Neuronal stem cell (in vitro differentiated cells): Measurements from ENCODE around the gene CACNG7.
A peak's percentile ranks its signal among the peaks of the same experiment; 100 is the strongest.

Experiments used
- DNase-seq: peaks from one replicate; pipeline ENCODE4 v3.0.0-alpha.2; 2013; ENCODE audit warnings: low spot score
- H2AFZ ChIP-seq: one replicate; pipeline ENCODE4 v1.6.1; 2013; ENCODE audit warnings: mild to moderate bottlenecking, low read length, inconsistent platforms
- H2AK5ac ChIP-seq: 2 replicates; pipeline ENCODE4 v1.6.1; 2013; ENCODE audit warnings: low read depth, mild to moderate bottlenecking, inconsistent platforms, low read length, moderate library complexity, mixed read lengths
- H2BK120ac ChIP-seq: 2 replicates; pipeline ENCODE4 v1.6.1; 2013; ENCODE audit warnings: low read depth, mild to moderate bottlenecking, inconsistent platforms, low read length, moderate library complexity, mixed read lengths
- H2BK12ac ChIP-seq: one replicate; pipeline ENCODE4 v1.6.1; 2013; ENCODE audit warnings: low read length, inconsistent platforms
- H2BK15ac ChIP-seq: 2 replicates; pipeline ENCODE4 v1.6.1; 2013; ENCODE audit warnings: mild to moderate bottlenecking, low read length, inconsistent platforms, mixed read lengths
- H2BK5ac ChIP-seq: one replicate; pipeline ENCODE4 v1.6.1; 2013; ENCODE audit warnings: inconsistent platforms, mild to moderate bottlenecking, low read length, moderate library complexity
- H3K14ac ChIP-seq: one replicate; pipeline ENCODE4 v1.6.1; 2013; ENCODE audit warnings: low read length, inconsistent platforms
- H3K18ac ChIP-seq: 2 replicates; pipeline ENCODE4 v1.6.1; 2013; ENCODE audit warnings: low read length, inconsistent platforms
- H3K23ac ChIP-seq: 2 replicates; pipeline ENCODE4 v1.6.1; 2013; ENCODE audit warnings: low read depth, mild to moderate bottlenecking, mixed read lengths, low read length, inconsistent platforms; ENCODE audit not compliant: poor library complexity
- H3K27ac ChIP-seq: replicated peaks from 3 replicates; pipeline ENCODE4 v1.5.1; 2013; ENCODE audit warnings: low read length, inconsistent platforms
- H3K27me3 ChIP-seq, 3 experiments: 2 replicates each; pipeline ENCODE4 v1.6.1; 2013; ENCODE audit warnings: low read length in 3 of 3, mild to moderate bottlenecking in 2 of 3, inconsistent platforms in 1 of 3, low read depth in 1 of 3, mixed read lengths in 1 of 3, moderate library complexity in 1 of 3; ENCODE audit not compliant: control insufficient read depth in 3 of 3, insufficient read depth in 3 of 3
- H3K36me3 ChIP-seq, 2 donors: replicated peaks in 1 of 2; 2 replicates each; pipeline ENCODE4 v1.6.1; 2013; ENCODE audit warnings: low read length in 2 of 2; ENCODE audit not compliant: control insufficient read depth in 2 of 2, insufficient read depth in 2 of 2
- H3K4ac ChIP-seq: 2 replicates; pipeline ENCODE4 v1.6.1; 2013; ENCODE audit warnings: inconsistent platforms, mild to moderate bottlenecking, low read length, moderate library complexity
- H3K4me1 ChIP-seq, 2 donors: 1 replicate in 1 of 2; 2 replicates in 1 of 2; pipeline ENCODE4 v1.6.1; 2013; ENCODE audit warnings: low read length in 2 of 2, low read depth in 1 of 2; ENCODE audit not compliant: control insufficient read depth in 2 of 2, insufficient read depth in 1 of 2
- H3K4me2 ChIP-seq: one replicate; pipeline ENCODE4 v1.6.1; 2013; ENCODE audit warnings: mild to moderate bottlenecking, low read length, inconsistent platforms; ENCODE audit not compliant: insufficient read depth, poor library complexity, severe bottlenecking
- H3K4me3 ChIP-seq, 2 donors: 2 replicates each; pipeline ENCODE4 v1.5.1; 2013; ENCODE audit warnings: low read length in 2 of 2, mild to moderate bottlenecking in 2 of 2, inconsistent platforms in 1 of 2, moderate library complexity in 1 of 2
- H3K79me1 ChIP-seq: one replicate; pipeline ENCODE4 v1.6.1; 2013; ENCODE audit warnings: low read depth, mild to moderate bottlenecking, inconsistent platforms, low read length, moderate library complexity
- H3K9ac ChIP-seq: one replicate; pipeline ENCODE4 v1.6.1; 2013; ENCODE audit warnings: mild to moderate bottlenecking, low read depth, low read length, inconsistent platforms; ENCODE audit not compliant: poor library complexity
- H3K9me3 ChIP-seq, 2 donors: replicated peaks in 1 of 2; 2 replicates each; pipeline versions ENCODE3 to v1.6.1; 2013; ENCODE audit warnings: low read length in 2 of 2, mild to moderate bottlenecking in 2 of 2, inconsistent platforms in 1 of 2, low read depth in 1 of 2, mixed read lengths in 1 of 2, moderate library complexity in 1 of 2; ENCODE audit not compliant: control insufficient read depth in 2 of 2, insufficient read depth in 1 of 2
- H4K8ac ChIP-seq: one replicate; pipeline ENCODE4 v1.6.1; 2013; ENCODE audit warnings: low read depth, mild to moderate bottlenecking, inconsistent platforms, low read length, moderate library complexity
- H4K91ac ChIP-seq: one replicate; pipeline ENCODE4 v1.6.1; 2013; ENCODE audit warnings: low read length, low read depth, mild to moderate bottlenecking, inconsistent platforms; ENCODE audit not compliant: poor library complexity
- WGBS, 2 donors: extraction: QIAGEN DNeasy Blood & Tissue Kit; methylation state at CpG; one replicate each; pipeline ENCODE4 v1.1.7; 2013; ENCODE audit warnings: missing lambda C conversion rate in 2 of 2, mixed read lengths in 1 of 2; ENCODE audit not compliant: insufficient read length in 2 of 2, insufficient replicate concordance in 1 of 2; ENCODE audit errors: extremely low coverage in 2 of 2; 5-methylcytosine and 5-hydroxymethylcytosine counted together

The CACNG7 gene

DNA sequence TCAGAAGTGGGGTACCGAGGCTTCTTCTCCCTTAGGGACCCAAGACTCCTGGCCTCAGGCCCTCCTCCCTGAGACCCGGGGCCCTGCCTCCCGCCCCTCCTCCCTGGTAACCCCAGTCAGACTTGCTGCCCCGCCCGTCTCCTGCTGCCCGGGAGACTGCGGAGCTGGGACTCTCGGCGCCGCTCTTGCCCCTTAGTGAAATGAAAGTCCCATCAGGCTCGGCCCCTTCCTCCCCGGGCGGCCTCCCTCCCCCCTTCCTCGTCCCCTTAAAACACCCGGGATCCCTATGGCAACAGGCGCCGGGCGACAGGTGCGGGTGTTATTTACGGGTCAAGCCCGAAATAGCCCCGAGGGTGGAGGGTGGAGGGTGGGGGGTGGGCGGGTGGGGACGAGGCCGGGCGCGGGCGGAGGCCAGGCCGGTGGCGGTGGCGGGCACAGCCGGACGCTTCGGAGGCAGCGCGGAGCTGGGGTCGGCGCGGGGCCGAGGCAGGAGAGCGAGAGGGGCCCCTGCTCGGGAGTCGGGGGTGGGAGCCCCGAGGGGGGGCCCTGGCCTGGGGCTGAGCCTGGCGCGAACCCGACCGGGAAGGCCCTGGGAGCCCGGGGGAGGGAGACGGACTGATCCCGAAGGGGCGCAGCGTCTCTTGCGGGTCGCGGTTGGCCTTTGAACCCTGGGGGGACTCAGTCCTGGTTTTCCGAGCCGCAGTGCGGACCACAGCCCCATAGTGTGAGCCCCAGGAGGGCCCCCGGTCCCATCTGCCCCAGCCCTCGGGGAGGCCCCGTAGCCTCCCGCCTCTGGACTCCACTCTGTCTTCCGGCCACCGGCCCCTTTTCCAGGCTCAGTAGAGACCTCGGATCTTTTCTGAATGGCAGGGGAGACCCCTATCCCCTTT lies 82.4 kb downstream of the CACNG7 start, which contains the start of gene CACNG6:
TSS of gene CACNG6 (plus strand) at position 414 of the 890 bp plus-strand sequence. CDS start 1,241 bp downstream, outside the sequence.
- no peaks in the 10 kb centered on the region for H3K9me3 ChIP-seq
- peak within 1 kb of the TSS; percentile 98 for H3K18ac ChIP-seq
- peak within 1 kb of the TSS; percentile 42 to 66 for H3K4me3 ChIP-seq
- H3K36me3 ChIP-seq: no peaks in the 10 kb centered on the region
- peak within 1 kb of the TSS; percentile 33 for H3K9ac ChIP-seq
- H4K91ac ChIP-seq: no peak within 1 kb of the TSS
- H2BK120ac ChIP-seq: peak within 1 kb of the TSS; percentile 58
- H3K4me1 ChIP-seq: peaks cover 3 to 14% of the 10 kb centered on the region in 2 donors
- no peaks in the 10 kb centered on the region for H3K79me1 ChIP-seq
- H2BK5ac ChIP-seq: peak within 1 kb of the TSS; percentile 85
- H2BK15ac ChIP-seq: peak within 1 kb of the TSS; percentile 62
- H3K4ac ChIP-seq: no peak within 1 kb of the TSS
- no peak within 1 kb of the TSS for H3K14ac ChIP-seq
- peak within 1 kb of the TSS; percentile 67 for H3K4me2 ChIP-seq
- no peak within 1 kb of the TSS for H3K23ac ChIP-seq
- peak; percentile 43 for DNase-seq
- peak within 1 kb of the TSS; percentile 89 for H2AFZ ChIP-seq
- H4K8ac ChIP-seq: no peak within 1 kb of the TSS
- WGBS, 2 donors: no CpG with 5 or more reads among the region's 66 CpGs
- no peak within 1 kb of the TSS for H3K27ac ChIP-seq
- H2AK5ac ChIP-seq: peak within 1 kb of the TSS; percentile 95
- H3K27me3 ChIP-seq: peaks cover 0 to 8% (median 0%) of the 10 kb centered on the region in 3 experiments
- H2BK12ac ChIP-seq: no peak within 1 kb of the TSS

DNA sequence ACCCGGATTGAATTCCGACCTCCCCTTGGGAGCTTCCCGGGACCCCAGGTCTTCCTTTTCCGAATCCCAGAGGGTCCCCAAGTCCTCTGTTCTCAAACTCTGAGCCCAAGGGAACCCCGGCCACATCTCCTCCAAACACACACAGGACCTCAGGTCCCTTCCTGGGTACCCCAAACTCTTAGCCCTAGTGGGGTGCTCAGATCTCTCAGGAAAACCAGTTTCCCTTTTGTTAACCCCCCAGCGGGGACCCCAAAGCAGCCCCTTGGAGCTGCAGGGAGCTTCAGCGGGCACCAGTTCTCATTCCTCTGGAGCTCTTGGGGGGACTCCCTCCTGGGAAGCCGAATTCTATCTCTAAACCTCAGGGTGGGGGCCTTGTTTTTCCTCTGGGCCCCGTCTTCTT lies 83.1 kb downstream of the CACNG7 start:
- Histone ChIP-seq H2BK120ac (peak overlapping the region; percentile 58), H3K79me1 (no peaks in the 10 kb centered on the region), H3K4ac (no peak overlapping the region), H3K23ac (no peak overlapping the region), H3K9ac (no peak overlapping the region), H2BK5ac (peak overlapping the region; percentile 85), H3K4me2 (no peak overlapping the region), H3K9me3 (no peaks in the 10 kb centered on the region), H2BK12ac (no peak overlapping the region), H3K4me1 (peaks cover 3 to 14% of the 10 kb centered on the region in 2 donors), H2AK5ac (peak overlapping the region; percentile 95), H3K4me3 (peak overlapping the region in 1 of 2 donors; percentile 42), H3K36me3 (no peaks in the 10 kb centered on the region), H4K91ac (no peak overlapping the region), H3K27me3 (peaks cover 0 to 8% (median 0%) of the 10 kb centered on the region in 3 experiments), H2BK15ac (peak overlapping the region; percentile 62), H3K14ac (no peak overlapping the region), H3K27ac (no peak overlapping the region), H4K8ac (no peak overlapping the region), H3K18ac (peak overlapping the region; percentile 98), H2AFZ (no peak overlapping the region)
- no CpG with 5 or more reads among the region's 9 CpGs for WGBS, 2 donors
- no peak for DNase-seq

DNA sequence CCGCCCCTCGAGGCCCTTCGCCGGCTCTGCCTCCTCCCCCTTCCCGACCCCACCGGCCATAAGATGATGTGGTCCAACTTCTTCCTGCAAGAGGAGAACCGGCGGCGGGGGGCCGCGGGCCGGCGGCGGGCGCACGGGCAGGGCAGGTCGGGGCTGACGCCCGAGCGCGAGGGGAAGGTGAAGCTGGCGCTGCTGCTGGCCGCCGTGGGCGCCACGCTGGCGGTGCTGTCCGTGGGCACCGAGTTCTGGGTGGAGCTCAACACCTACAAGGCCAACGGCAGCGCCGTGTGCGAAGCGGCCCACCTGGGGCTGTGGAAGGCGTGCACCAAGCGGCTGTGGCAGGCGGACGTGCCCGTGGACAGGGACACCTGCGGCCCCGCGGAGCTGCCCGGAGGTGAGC lies 83.7 kb downstream of the CACNG7 start:
- peak overlapping the region; percentile 26 for H2BK15ac ChIP-seq
- no peaks in the 10 kb centered on the region for H3K79me1 ChIP-seq
- peaks cover 0 to 8% (median 0%) of the 10 kb centered on the region in 3 experiments for H3K27me3 ChIP-seq
- peak overlapping the region; percentile 57 for H3K23ac ChIP-seq
- H2AFZ ChIP-seq: no peak overlapping the region
- no peak overlapping the region for H4K8ac ChIP-seq
- H3K18ac ChIP-seq: peak overlapping the region; percentile 68
- H3K4me3 ChIP-seq: no peak overlapping the region
- no peak overlapping the region for H3K4ac ChIP-seq
- peak overlapping the region; percentile 9 for H2BK120ac ChIP-seq
- H3K36me3 ChIP-seq: no peaks in the 10 kb centered on the region
- no peak overlapping the region for H3K14ac ChIP-seq
- no peak overlapping the region for H3K9ac ChIP-seq
- H3K4me1 ChIP-seq: peaks cover 3 to 19% of the 10 kb centered on the region in 2 donors
- H2AK5ac ChIP-seq: peak overlapping the region; percentile 88
- no peak overlapping the region for H3K27ac ChIP-seq
- WGBS, 2 donors: no CpG with 5 or more reads among the region's 43 CpGs
- DNase-seq: no peak
- H3K9me3 ChIP-seq: no peaks in the 10 kb centered on the region
- H2BK12ac ChIP-seq: no peak overlapping the region
- H2BK5ac ChIP-seq: peak overlapping the region; percentile 77
- H3K4me2 ChIP-seq: no peak overlapping the region
- no peak overlapping the region for H4K91ac ChIP-seq

DNA sequence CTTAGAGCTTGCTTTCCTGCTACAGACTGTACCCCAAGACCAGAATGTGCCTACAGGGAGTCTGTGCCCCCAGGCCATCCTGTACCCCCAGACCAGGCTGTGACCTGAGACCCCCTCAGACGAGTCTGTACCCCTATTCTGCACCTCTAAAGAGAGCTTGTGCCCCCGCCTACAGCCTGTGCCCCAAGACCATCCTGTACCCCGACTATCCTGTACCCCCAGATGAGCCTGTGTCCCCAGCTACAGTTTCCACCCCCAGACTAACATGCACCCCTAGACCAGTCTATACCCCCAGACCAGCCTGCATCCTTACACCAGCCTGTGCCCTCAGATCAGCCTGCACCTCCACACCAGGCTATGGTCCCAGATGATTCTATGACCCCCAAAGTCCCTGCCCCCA lies 84.4 kb downstream of the CACNG7 start:
- no peak overlapping the region for H3K4me2 ChIP-seq
- peaks cover 0 to 8% (median 0%) of the 10 kb centered on the region in 3 experiments for H3K27me3 ChIP-seq

More for the DNA sequence above, 84.4 kb downstream of the CACNG7 start:
- Histone ChIP-seq H2BK120ac (peak overlapping the region; percentile 9), H3K14ac (no peak overlapping the region), H2BK15ac (peak overlapping the region; percentile 33), H3K27ac (no peak overlapping the region), H3K4me1 (peaks cover 3 to 22% of the 10 kb centered on the region in 2 donors), H3K79me1 (no peaks in the 10 kb centered on the region), H4K91ac (no peak overlapping the region), H3K9me3 (no peaks in the 10 kb centered on the region), H2AK5ac (peak overlapping the region; percentile 88), H3K18ac (no peak overlapping the region), H3K9ac (no peak overlapping the region), H3K36me3 (no peaks in the 10 kb centered on the region), H3K4me3 (no peak overlapping the region), H2BK5ac (peak overlapping the region; percentile 77), H4K8ac (no peak overlapping the region), H2AFZ (no peak overlapping the region), H3K23ac (peak overlapping the region; percentile 57), H3K4ac (no peak overlapping the region), H2BK12ac (no peak overlapping the region)
- no CpG with 5 or more reads among the region's 3 CpGs for whole genome bisulfite sequencing, 2 donors
- no peak for DNase-seq
